DMS153 treated with DMSO at 0.1 percent for 48 hours (cell line): ENCODE data around the gene CLK3.
A peak's percentile ranks its signal among the peaks of the same experiment; 100 is the strongest.
"Not testable (repeated sequence)": the region's sequence is repeated elsewhere in the genome, so short reads cannot be mapped to it uniquely, and the experiment has no call there.

Experiments
- DNase-seq: peaks from one replicate; lab custom pipeline; 2025; ENCODE audit not compliant: unreplicated experiment; lab: John Stamatoyannopoulos, UW

The CLK3 gene

GRCh38 chr15:74615508-74616365 is at the start of gene CLK3:
Gene CLK3 (plus strand): TSS chr15:74615836. CDS start chr15:74619197, 3,361 bp downstream.
- DNase-seq: peak; percentile 64

GRCh38 chr15:74568594-74568993 is 47.0 kb upstream of the CLK3 start:
- DNase-seq: no peak

- no peak for DNase-seq
Measured at GRCh38 chr15:74569731-74570070, 45.9 kb upstream of the CLK3 start.

- DNase-seq: no peak
Measured at GRCh38 chr15:74571191-74571590, 44.4 kb upstream of the CLK3 start.

- no peak for DNase-seq
Measured at GRCh38 chr15:74573987-74574386, 41.6 kb upstream of the CLK3 start.

- no peak for DNase-seq
Measured at GRCh38 chr15:74578496-74578994, 37.1 kb upstream of the CLK3 start.

GRCh38 chr15:74579001-74579400 is 36.6 kb upstream of the CLK3 start:
- no peak for DNase-seq

- DNase-seq: no peak
Measured at GRCh38 chr15:74580538-74581350, 34.9 kb upstream of the CLK3 start.

GRCh38 chr15:74584204-74584603 is 31.4 kb upstream of the CLK3 start:
- no peak for DNase-seq

GRCh38 chr15:74584779-74585178 is 30.9 kb upstream of the CLK3 start:
- DNase-seq: no peak

- DNase-seq: no peak
Measured at GRCh38 chr15:74585191-74585590, 30.4 kb upstream of the CLK3 start.

GRCh38 chr15:74585857-74586256 is 29.8 kb upstream of the CLK3 start:
- no peak for DNase-seq

GRCh38 chr15:74589826-74590225 is 25.8 kb upstream of the CLK3 start:
- no peak for DNase-seq

GRCh38 chr15:74592222-74592621 is 23.4 kb upstream of the CLK3 start:
- DNase-seq: no peak

- DNase-seq: no peak
Measured at GRCh38 chr15:74593122-74593521, 22.5 kb upstream of the CLK3 start.

GRCh38 chr15:74594455-74594854 is 21.2 kb upstream of the CLK3 start:
- DNase-seq: no peak

- no peak for DNase-seq
Measured at GRCh38 chr15:74595271-74595670, 20.4 kb upstream of the CLK3 start.

GRCh38 chr15:74596736-74597135 is 18.9 kb upstream of the CLK3 start:
- DNase-seq: not testable (repeated sequence)

- not testable (repeated sequence) for DNase-seq
Measured at GRCh38 chr15:74597146-74597705, 18.4 kb upstream of the CLK3 start.

- peak; percentile 50 for DNase-seq
Measured at GRCh38 chr15:74598126-74598842, 17.4 kb upstream of the CLK3 start.

- DNase-seq: no peak
Measured at GRCh38 chr15:74599156-74599555, 16.5 kb upstream of the CLK3 start.
